Neutrophil (primary cell): ENCODE results near the gene EPHB6.

Source experiments
- H3K27ac ChIP-seq: fragments of 200-600 bp; sonication (generic); 2 replicates; pipeline ENCODE4 v1.5.1; 2016; ENCODE audit warnings: mild to moderate bottlenecking, moderate library complexity
- H3K27me3 ChIP-seq: fragments of 200-600 bp; sonication (generic); 2 replicates; pipeline ENCODE4 v1.6.0; 2016; ENCODE audit warnings: mild to moderate bottlenecking
- H3K36me3 ChIP-seq: fragments of 200-600 bp; sonication (generic); 2 replicates; pipeline ENCODE4 v1.5.1; 2017
- H3K4me1 ChIP-seq, 2 experiments: fragments of 200-600 bp in 1 of 2; sonication (generic) in 1 of 2; 1 replicate in 1 of 2; 2 replicates in 1 of 2; pipeline versions ENCODE4 v1.5.1 to v1.6.1; 2013 to 2016; ENCODE audit warnings: low read depth in 1 of 2, low read length in 1 of 2, mild to moderate bottlenecking in 1 of 2, moderate library complexity in 1 of 2; ENCODE audit not compliant: control insufficient read depth in 1 of 2, insufficient read depth in 1 of 2
- H3K4me3 ChIP-seq, 2 experiments: fragments of 200-600 bp in 1 of 2; sonication (generic) in 1 of 2; 1 replicate in 1 of 2; 2 replicates in 1 of 2; pipeline ENCODE4 v1.5.1; 2013 to 2016; ENCODE audit warnings: low read depth in 1 of 2, low read length in 1 of 2, mild to moderate bottlenecking in 1 of 2, moderate library complexity in 1 of 2
- H3K9me3 ChIP-seq: fragments of 200-600 bp; sonication (generic); 2 replicates; pipeline ENCODE4 v1.5.1; 2016
- TF ChIP-seq, protein P1 (sequence below): fragments of 200-600 bp; sonication (generic); IDR thresholded peaks from 2 replicates; pipeline ENCODE4 v1.5.1; 2016; ENCODE audit warnings: antibody characterized with exemption

EPHB6 gene

DNA sequence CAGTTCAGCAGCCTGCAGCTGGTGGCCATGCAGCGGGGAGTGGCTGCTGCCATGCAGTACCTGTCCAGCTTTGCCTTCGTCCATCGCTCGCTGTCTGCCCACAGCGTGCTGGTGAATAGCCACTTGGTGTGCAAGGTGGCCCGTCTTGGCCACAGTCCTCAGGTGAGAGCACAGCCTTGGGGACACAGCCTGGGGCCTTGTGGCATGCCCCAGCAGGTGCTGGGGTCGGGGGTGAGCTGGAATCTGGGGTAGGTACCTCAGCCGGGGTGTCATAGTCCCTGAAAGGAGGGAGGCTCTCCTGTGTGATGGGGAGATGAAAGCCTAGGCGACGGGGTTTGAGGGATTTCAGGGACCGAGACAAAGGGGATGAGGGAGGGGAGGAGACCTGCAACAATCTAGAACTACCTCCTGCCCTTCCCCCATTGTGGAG, 14.1 kb downstream of the EPHB6 start:
- TF ChIP-seq, protein P1, sequence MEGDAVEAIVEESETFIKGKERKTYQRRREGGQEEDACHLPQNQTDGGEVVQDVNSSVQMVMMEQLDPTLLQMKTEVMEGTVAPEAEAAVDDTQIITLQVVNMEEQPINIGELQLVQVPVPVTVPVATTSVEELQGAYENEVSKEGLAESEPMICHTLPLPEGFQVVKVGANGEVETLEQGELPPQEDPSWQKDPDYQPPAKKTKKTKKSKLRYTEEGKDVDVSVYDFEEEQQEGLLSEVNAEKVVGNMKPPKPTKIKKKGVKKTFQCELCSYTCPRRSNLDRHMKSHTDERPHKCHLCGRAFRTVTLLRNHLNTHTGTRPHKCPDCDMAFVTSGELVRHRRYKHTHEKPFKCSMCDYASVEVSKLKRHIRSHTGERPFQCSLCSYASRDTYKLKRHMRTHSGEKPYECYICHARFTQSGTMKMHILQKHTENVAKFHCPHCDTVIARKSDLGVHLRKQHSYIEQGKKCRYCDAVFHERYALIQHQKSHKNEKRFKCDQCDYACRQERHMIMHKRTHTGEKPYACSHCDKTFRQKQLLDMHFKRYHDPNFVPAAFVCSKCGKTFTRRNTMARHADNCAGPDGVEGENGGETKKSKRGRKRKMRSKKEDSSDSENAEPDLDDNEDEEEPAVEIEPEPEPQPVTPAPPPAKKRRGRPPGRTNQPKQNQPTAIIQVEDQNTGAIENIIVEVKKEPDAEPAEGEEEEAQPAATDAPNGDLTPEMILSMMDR, result no peak
- Histone ChIP-seq H3K4me3 (no peak overlapping the region), H3K9me3 (no peaks in the 10 kb centered on the region), H3K27ac (no peak overlapping the region), H3K36me3 (peaks cover 31% of the 10 kb centered on the region), H3K27me3 (no peaks in the 10 kb centered on the region), H3K4me1 (peaks cover 0 to 2% of the 10 kb centered on the region in 2 experiments)

DNA sequence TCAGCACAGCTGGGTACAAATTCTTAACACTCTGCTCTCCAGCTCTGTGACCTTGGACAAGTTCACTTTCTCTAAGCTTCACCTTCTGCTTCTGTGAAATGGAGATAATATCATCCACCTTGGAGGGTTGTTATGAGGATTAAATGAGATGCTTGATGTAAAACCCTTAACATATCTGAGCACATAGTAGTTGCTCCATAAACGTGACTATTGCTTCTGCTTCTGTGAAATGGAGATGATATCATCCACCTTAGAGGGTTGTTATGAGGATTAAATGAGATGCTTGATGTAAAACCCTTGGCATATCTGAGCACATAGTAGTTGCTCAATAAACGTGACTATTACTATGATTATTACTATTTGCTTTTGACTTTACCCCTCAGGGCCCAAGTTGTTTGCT, 14.6 kb downstream of the EPHB6 start:
- H3K4me1 ChIP-seq, result peaks cover 0 to 2% of the 10 kb centered on the region in 2 experiments
- H3K27ac ChIP-seq, result no peak overlapping the region
- TF ChIP-seq, protein P1, result no peak
- H3K9me3 ChIP-seq, result no peaks in the 10 kb centered on the region
- H3K4me3 ChIP-seq, result no peak overlapping the region
- no peaks in the 10 kb centered on the region for H3K27me3 ChIP-seq
- peaks cover 27% of the 10 kb centered on the region for H3K36me3 ChIP-seq

DNA sequence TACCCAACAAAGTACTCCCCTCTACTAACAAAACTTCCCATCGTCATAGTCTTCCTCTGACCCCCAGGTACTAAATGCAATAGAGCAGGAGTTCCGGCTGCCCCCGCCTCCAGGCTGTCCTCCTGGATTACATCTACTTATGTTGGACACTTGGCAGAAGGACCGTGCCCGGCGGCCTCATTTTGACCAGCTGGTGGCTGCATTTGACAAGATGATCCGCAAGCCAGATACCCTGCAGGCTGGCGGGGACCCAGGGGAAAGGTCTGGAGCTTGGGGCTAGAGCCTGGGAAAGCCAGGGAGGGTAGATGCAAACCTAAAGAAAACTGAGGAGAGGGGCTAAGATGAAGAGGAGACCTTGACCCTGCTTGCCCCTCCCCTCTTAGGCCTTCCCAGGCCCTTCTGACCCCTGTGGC, 15.3 kb downstream of the EPHB6 start:
- Histone ChIP-seq H3K27me3 (no peaks in the 10 kb centered on the region), H3K9me3 (no peaks in the 10 kb centered on the region), H3K4me3 (no peak overlapping the region), H3K4me1 (peaks cover 0 to 2% of the 10 kb centered on the region in 2 experiments), H3K27ac (no peak overlapping the region), H3K36me3 (peaks cover 25% of the 10 kb centered on the region)
- TF ChIP-seq, protein P1, result no peak

- H3K27me3 ChIP-seq, result no peaks in the 10 kb centered on the region
- H3K27ac ChIP-seq, result no peak overlapping the region
- H3K36me3 ChIP-seq, result peaks cover 25% of the 10 kb centered on the region
- TF ChIP-seq, protein P1, result no peak
- H3K4me1 ChIP-seq, result peaks cover 0 to 2% of the 10 kb centered on the region in 2 experiments
- H3K4me3 ChIP-seq, result no peak overlapping the region
- H3K9me3 ChIP-seq, result no peaks in the 10 kb centered on the region
Observed at GRCh38 chr7:142870566-142871259, 15.8 kb downstream of the EPHB6 start.

DNA sequence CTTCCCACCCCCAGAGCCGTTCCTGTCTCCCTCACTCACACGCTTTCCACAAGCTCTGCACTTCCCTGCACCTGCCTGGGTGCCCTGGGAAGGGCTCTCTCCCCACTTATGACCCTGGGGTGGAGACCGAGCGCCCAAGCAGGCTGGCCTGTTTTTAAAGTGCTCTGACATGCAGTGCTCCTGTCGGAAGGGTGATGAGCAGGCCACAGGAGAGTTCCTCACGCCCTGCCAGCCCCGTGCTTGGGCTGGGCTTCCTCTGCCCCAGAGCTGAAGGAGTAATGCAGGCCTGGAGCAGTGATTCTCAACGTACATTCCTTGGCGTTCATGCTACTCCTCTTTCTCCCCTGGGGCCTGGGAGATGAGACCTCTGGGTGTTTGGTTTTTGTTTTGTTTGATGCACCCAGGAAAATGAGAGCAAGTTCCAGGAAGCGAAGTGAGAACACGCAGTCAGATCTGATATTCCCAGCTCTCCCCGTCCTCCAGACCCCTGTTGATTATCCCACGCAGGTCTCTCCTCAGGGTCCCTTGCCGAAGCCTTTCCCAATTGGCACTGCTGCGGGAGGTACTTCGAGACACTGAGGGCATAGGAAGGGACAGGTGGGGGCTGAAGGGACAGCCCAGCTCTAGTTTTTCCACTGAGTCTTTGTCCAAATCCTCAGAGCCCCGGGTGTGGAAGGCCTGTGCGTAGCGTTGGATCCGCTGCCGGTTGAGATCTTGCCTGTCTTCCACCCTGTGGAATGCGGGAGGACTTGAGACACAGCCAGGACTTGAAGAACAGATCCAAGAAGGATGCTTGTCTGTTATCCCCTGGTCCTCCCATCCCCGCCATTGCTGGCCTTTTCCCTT, 16.6 kb downstream of the EPHB6 start:
- no peaks in the 10 kb centered on the region for H3K4me1 ChIP-seq
- H3K27me3 ChIP-seq, result no peaks in the 10 kb centered on the region
- H3K27ac ChIP-seq, result no peak overlapping the region
- TF ChIP-seq, protein P1, result no peak
- H3K36me3 ChIP-seq, result peaks cover 25% of the 10 kb centered on the region
- H3K9me3 ChIP-seq, result no peaks in the 10 kb centered on the region
- H3K4me3 ChIP-seq, result no peak overlapping the region
